GM18517 (cell line): ENCODE results near the gene WDR7.

Experiments used
- ATAC-seq: cut with Tn5 transposase; IDR thresholded peaks from one replicate; pipeline ENCODE4 v1.9.1; 2021; ENCODE audit warnings: mild to moderate bottlenecking, moderate library complexity; ENCODE audit not compliant: unreplicated experiment

Gene WDR7

GRCh38 chr18:56650944-56651770 is at the start of gene WDR7:
WDR7 (plus strand) TSS chr18:56651359; CDS start chr18:56672516, 21,157 bp downstream.
- peak; percentile 98 for ATAC-seq

- no peak for ATAC-seq
Observed at GRCh38 chr18:56606618-56607017, 44.5 kb upstream of the WDR7 start.

- peak; percentile 52 for ATAC-seq
Observed at GRCh38 chr18:56615738-56616520, 35.2 kb upstream of the WDR7 start.

GRCh38 chr18:56627991-56628390 is 23.2 kb upstream of the WDR7 start:
- ATAC-seq, result no peak

- ATAC-seq, result no peak
Observed at GRCh38 chr18:56632070-56633022, 18.8 kb upstream of the WDR7 start.

GRCh38 chr18:56635007-56635406 is 16.2 kb upstream of the WDR7 start:
- ATAC-seq, result no peak

- no peak for ATAC-seq
Observed at GRCh38 chr18:56637176-56637575, 14.0 kb upstream of the WDR7 start.

- ATAC-seq, result peak; percentile 16
Observed at GRCh38 chr18:56637711-56638231, 13.4 kb upstream of the WDR7 start.

- peak; percentile 90 for ATAC-seq
Observed at GRCh38 chr18:56638232-56639103, 12.7 kb upstream of the WDR7 start, which contains the start of gene TXNL1. TXNL1 (minus strand) TSS chr18:56638592; CDS start chr18:56638440, 152 bp downstream.

- no peak for ATAC-seq
Observed at GRCh38 chr18:56639104-56639381, 12.1 kb upstream of the WDR7 start.

GRCh38 chr18:56639571-56639970 is 11.6 kb upstream of the WDR7 start:
- ATAC-seq, result no peak

- ATAC-seq, result no peak
Observed at GRCh38 chr18:56641714-56642337, 9.3 kb upstream of the WDR7 start.

- ATAC-seq, result no peak
Observed at GRCh38 chr18:56643381-56643780, 7.8 kb upstream of the WDR7 start.

- ATAC-seq, result no peak
Observed at GRCh38 chr18:56645415-56646016, 5.6 kb upstream of the WDR7 start.

GRCh38 chr18:56647071-56647470 is 4.1 kb upstream of the WDR7 start:
- no peak for ATAC-seq

GRCh38 chr18:56647951-56648893 is 2.9 kb upstream of the WDR7 start:
- ATAC-seq, result no peak

- ATAC-seq, result no peak
Observed at GRCh38 chr18:56649996-56650395, 1.2 kb upstream of the WDR7 start.

- no peak for ATAC-seq
Observed at GRCh38 chr18:56651771-56652092, 573 bp downstream of the WDR7 start.
